ENCODE results near the gene CFAP99.
A peak's percentile ranks its signal among the peaks of the same experiment; 100 is the strongest.

Gene CFAP99

DNA sequence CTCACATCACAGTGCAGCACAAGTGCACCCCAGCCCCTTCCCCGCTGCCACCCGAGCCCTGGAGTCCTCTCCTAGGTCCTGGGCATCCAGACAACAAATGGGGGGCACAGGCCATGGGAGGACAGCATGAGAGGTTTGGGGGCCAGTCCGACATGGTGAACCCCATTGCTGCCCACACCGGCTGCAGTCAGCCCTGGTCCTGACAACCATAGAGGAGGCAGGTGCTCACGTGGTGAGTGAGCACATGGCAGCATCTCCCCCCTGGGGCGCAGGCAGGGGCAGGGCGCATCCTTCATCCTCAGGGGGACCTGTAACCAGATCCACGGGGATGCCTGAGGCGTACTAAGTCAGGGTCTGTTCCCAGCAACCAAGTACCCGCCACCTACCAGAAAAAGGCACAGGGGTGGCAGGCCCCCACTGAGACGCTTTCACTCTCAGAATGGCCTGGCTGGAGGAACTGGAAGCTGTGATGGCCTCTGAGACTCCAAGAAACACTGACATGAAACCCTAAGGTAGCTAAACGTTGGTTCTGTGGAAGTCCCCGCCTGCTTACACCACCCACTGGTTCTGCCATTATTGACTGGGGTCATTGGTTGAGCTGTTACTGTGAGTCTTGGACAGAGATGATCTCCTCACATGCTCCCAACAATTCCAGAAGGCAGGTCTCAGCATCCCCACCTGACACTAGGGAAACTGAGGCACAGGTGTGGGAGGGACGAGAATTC is 6.8 kb upstream of the CFAP99 start:
- DNase-seq (ENCODE audit: low read depth), result no peak

DNA sequence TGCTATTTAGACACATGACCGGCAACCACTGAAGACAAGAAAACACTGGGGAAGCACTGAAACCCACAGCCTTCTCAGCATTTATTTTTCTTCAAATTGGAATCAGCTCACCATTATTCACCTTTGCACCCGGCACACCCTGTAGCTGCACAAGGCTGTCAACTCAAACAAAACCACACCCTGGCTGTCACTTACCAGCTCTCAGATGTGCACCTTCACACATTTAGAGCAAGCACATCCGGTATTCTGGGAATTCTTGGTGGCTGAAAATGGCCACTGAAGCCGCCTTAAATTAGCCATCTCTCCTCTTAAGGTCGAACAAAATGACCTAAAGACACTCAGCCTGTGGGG is 6.2 kb upstream of the CFAP99 start:
- no peak for DNase-seq (ENCODE audit: low read depth)

DNA sequence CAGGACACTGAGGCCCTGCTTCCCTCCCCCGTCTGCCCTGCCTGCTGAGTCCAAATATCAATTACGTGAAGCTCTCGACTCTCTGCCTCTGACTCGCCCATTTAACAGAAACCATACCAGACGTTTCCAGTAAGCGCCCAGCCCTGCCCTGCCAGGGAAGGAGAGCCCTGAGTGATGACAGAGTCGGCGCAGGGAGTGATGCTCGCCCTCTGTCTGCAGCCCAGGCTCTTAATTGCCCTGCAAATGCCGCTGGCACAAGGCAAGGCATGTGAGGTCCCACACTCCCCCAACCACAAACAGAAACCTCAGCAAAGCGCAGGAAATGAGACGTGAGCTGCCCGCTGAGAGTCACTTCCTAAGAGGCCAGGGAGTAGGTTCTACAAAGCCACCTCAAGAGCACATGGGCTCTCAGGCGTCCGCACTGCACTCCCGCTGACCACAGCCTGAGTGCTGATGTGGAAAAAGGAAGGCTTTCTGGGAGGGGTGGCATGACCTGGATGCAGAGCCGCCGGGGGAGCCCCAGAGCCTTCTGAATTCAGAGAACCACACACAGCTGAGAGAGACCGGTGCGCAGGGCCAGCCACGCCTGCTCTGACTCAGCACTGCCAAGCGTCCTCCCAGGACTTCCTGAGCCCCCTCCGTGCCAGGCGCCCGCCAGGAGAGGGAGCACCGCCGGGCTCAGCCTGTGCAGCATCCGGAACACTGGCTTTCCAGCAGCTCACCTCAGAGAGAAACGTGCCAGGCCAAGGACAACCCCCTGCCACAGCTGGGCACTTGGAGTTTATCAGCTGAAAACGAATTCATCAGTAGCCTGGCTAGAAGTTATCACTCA is 5.7 kb upstream of the CFAP99 start:
- peak; percentile 91 for DNase-seq (ENCODE audit: low read depth)

DNA sequence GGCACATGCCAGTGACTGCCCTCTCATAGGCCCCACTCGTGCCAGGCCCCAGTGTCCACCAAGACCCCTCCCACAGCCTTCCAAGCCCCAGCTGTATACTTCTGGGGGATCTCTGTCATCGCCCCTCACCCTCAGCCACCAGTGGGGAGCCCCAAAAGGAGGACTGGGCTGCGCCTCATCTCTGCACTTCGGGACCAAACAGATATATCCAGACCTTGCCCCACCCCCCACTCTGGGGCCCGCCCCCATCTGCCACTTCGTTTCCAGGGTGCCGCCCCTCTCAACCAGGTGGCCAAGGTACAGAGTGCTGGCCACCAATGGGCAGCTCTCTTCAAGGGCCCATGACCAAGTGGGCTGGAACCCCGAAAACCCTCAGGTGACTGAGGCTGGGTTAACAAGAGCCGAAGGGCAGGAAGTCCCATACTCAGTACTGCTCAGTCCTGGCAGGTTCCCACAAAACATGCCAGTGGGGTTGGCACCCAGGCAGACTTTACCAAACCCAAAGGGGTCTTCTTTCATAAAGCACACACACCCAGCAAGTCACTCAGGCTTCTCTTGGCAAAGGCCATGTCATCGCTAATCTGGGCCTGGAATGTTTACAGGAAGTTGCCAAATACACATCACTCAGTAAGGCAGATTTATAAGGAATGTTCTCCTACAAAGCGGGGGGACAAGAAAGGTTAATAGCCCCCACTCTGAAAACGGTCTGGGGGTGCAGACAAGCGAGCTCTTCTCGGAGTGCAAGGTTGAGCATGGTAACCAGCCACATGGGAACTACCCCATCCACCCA is 4.7 kb upstream of the CFAP99 start:
- peak; percentile 40 for DNase-seq (ENCODE audit: low read depth)

DNA sequence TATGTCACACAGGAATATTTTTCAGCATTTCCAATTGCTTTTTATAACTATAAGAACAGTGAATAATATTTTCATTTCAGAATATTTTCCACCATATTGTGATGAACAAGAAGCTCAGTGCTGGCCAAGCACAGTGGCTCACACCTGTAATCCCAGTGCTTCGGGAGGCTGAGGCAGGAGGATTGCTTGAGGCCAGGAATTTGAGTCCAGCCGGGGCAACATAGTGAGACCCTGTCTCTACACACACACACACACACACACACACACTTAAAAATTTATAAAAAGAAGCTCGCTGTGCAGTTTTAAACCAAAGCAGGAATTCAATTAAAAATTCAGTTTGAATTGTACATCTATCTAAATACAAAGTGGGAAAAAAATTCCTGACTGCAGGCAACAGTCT is 3.5 kb upstream of the CFAP99 start:
- DNase-seq (ENCODE audit: low read depth), result no peak

DNA sequence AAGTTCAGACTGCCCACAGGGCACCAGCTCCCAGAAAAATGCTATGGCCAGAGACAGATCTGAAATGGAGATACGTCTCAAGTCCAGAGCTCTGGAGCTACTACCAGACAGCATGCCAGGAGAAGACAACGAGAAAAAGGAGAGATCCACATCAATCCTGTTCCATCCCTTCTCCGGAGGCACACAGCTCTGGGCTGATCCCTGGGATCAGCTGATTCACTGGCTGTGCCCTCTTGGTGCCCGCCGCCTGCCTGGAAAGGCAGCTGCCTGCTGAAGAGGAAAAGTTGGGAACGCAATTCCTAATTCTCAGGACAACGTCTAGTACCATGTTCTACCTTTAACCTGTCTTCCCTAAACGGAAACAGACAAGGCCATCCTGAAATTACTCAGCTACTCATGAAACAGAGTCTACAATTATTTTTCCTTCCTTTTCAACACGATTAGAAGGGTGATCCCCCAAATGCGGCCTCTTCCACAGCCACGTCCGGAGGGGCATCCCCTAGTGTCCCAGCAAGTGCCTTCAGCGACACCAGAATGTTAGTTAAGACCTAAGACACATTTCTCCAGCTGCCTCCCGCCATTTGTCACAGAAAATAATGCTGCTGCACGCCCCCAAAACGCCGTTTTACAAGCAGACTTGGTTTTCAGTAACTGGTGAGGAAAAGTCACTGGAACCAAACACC is 2.7 kb upstream of the CFAP99 start:
- no peak for DNase-seq (ENCODE audit: low read depth)

DNA sequence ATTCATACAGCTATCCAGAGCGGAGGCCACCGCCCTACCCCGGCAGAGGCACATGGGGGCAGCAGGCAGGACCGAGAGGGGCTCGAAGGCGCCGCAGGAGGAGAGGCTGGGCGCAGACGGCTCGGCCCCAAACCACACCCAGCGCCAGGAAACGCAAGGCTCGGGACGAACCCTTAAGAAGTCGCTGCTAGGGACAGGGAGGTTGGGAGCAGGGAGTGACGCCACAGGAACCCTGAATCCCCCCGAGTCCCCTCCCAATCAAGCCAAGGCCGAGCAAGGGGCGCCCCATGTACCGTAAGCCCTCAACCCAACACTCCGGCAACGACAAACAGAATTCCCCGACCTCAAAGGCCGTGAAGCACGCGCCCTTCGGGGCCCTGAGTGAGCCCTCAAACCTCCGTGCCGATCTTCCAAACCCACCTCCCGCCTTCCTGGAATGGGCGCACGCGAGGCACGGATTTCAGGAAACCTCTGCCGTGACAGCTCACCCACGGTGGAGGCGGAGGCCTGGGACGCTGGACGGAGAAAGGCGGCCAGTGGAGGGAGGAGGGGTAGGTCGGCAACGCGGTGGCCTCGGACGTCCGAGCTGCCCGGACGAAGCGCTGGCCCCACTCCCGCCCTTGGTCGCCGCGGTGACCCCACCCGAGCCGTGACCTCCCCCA is 2.1 kb upstream of the CFAP99 start:
- no peak for DNase-seq (ENCODE audit: low read depth)

DNA sequence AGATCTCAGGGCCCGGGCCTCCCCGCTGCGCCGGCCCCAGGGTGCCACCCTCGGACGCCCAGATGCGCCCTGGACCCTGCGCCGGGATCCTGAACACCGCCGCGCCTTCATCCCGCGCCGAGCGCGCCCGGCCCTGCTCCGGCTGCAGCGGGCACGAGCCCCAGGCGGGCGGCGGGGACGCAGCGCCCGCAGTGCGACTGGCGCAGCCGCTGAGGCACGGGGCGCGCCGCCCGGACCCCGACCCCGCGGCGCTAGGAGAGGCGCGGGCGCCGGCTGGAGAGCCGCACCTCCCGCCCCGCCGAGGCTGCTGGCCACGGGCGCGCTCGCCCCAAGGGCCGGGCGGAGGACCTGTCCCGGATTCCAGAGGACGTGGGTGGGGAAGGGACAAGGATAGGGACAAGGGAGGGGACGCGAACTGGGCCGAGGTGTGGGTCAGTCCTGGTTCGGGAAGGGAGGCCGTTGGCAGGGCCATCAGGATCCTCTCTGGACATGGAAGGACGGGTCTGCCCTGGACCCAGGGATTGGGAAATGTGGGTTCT is 1.5 kb upstream of the CFAP99 start:
- no peak for DNase-seq (ENCODE audit: low read depth)

DNA sequence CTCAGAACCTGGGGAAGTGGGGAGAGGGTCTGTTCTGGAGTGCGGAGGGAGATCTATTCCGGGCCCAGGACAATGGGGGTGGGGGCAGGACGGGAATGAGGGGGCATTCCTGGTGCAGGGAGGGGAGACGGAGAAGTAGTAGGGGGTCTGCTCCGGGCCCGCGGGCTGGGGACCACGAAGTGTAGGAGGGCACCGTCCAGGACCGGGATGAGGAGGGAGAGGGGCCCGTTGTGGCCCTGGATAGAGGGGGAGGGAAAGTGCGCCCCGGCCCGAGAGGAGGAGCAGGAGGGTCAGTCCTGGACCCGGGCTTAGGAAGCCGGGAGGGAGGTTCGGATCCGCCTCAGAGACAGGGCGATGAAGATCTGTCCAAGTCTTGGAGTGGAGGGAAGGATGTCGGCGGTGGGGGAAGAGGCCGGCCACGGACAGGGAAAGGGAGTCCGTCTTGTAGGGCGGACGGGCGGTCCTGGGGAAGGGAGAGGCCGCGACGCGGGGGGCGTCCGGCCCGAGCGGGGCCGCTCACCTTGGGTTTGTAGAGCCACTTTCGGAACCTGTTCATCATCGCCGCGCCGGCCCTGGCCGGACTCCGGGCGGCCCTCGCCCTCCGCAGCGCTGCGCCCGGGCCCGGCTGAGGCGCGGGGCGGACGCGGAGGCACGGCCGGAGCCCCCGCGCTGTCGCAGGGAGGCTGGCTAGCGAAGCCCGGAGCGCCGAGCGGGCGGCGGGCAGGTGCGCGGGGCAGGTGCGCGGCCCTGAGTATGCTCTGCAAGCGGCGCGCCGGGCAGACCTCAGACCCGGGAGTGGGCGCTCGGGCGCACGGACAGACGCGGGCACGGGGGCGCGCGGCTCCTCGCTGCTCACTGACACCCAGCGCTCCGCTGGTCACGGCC is 748 bp upstream of the CFAP99 start, which contains the start of gene ZFYVE28:
ZFYVE28 (minus strand) TSS at position 881 of the 885 bp plus-strand sequence; CDS start at position 559, 322 bp downstream.
- peak; percentile 26 for DNase-seq (ENCODE audit: low read depth)

DNA sequence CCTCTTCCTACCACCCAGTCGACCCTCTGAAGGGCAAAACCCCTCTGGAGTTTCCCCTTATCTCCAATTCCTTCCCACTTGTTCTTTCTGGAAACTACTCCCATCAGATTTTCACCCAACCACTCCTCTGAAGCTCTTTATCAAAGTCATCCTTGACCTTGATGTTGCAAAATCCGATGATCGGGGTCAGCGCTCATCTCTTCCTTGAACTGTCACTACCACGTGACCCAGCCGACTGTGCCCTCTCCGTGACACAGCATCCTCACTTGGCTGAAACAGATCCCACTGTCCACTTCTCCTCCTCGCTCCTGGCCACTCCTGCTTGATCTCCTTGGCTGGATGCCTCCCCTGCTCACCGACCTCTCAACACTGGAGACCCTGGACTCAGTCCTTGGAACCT is 1.1 kb downstream of the CFAP99 start:
- no peak for DNase-seq (ENCODE audit: low read depth)

DNA sequence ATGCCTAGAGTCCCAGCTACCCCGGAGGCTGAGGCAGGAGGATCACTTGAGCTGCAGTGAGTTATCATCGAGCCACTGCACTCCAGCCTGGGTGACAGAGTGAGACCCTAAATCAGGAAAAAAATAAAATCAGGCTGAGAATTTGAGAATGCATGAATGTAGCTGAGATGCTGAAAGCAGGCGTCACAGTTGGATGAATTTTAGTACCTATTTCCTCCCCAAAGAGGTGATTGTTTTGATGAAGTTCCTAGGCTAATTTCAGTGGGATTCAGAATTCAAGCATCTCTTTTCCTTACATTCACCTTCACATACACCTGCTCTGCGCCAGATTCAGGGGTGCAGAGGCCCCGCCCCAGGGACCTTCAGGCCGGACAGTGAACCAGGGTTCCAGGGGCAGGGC is 3.2 kb downstream of the CFAP99 start:
- DNase-seq (ENCODE audit: low read depth), result no peak

DNA sequence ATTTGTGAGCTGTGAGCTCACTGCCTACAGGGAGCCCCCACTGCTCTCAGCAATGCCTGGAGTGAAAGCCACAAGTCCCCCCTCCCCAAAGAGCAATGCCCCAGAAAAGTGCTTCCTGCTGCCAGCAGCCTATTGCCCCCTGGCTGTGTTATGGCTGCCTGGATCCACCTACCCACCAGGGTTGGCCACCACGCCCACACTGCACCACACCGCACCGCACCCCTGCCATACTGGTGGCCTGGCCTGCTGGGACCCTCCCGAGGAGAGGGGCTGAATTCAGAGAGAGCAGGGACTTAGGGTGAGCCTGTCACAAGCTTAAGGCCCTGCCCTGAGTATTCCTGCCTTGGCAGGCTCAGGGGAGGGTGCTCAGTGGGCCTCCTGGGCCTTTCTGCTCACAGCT is 4.3 kb downstream of the CFAP99 start:
- DNase-seq (ENCODE audit: low read depth), result no peak

DNA sequence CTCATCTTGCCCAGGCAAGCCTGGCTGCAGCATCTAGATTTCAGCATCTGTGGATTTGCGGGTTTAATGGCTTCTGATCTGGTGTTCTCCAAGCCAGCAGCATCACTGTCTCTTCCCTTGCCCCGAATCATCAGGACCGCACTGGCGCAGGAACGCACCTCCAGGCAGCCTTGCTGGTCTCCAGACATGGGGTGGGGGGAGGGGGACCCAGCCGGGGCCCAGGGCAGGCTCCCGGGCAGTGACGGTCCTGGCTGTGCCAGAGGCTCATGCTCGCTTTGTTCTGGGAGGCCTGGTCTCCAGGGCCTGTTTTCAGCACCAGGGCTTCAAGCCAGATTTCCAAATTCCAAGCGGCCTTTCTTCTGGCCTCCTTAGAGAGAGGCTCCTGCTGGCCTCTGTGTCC is 4.9 kb downstream of the CFAP99 start:
- DNase-seq (ENCODE audit: low read depth), result no peak

DNA sequence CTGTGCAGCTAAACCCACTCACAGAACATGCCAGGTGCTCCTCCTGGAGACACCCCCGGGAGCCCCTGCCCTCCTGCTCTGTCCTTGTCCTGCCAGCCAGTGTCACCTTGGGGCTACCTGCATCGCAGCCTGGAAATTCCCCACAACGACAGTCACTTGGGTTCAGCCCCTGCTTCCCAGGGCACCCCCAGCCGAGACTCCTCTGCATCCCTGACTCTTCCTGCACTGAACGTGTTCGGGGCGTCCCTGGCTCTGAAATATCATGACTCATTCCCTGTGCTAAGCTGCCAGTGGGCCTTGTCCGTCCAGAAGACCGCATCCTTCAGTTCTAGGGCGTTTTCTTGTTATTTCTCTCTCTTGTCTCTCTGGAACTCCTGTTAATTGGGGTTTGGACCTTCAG is 5.8 kb downstream of the CFAP99 start:
- DNase-seq (ENCODE audit: low read depth), result no peak

DNA sequence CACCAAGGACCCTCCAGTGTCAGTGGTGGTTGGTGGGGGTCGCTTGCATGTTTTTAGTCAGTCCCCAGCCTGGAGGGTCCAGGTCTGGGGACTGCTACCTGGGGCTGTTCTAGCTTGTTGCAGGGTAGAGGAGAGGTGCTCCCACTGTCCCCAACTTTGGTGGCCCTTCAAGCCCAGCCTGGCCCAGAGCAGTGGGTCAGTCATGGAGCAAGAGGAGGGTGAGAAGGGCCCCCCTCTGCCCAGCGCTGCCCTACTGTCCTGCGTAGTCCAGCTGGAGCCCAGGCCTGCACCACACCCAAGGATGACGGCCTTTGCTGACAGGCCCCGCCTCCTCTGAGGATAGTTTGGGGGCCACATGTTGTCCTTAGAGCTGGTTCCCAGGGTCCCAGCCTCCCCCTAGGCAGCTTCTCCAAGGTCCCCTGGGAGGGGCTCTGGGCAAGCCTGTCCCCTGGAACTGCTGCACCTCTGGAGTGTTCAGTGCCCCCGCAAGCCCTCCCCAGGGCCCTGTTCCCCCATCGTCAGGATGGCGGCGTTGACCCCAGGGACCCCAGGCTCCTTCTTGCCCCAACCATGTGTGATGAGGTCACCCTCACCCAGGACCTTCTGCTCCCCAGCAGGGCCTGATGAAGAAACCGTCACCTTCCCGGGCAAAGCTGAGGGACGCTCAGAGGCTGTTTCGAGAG is 6.8 kb downstream of the CFAP99 start:
- no peak for DNase-seq (ENCODE audit: low read depth)

DNA sequence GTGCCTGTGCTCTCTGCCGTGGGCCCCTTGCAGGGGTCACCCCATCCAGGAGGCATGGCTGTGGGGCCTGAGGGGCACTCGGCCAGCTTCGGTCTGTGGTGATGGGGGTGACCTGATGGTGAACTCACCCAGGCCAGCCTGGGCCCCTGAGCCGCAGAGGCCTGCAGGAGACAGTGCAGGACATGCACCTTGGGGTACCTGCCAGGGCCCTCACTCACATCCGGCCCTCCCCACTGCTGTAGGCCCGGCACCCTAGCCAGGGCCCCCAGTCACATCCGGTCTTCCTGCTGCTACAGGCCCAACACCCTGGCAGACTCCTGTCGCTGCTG is 7.3 kb downstream of the CFAP99 start:
- no peak for DNase-seq (ENCODE audit: low read depth)

DNA sequence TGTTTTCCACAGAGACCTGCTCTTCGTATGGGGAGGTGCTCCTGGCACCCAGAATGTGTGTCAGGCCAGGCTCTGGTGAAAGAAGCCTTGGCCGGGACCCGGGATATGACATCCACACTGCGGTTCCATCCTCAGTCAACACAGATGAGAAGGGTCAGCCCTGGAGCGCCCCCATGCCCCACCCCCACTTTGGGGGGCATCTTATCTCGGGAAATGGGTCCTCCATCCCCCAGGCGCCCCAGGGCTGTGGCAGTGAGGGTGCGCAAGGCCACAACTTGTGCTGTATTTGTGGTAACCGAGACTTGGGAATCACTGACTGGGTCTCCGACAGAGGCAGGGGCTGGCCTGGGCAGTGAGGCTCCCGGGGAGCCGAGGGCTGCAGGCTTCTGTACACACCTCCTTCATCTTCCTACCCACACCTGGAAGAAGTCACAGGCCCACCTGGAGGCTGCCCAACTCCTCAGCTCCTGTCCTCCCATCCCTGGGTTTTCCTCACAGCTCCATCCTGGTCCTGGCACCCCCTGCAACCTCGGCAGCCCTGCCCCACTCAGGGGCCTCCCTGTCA is 8.0 kb downstream of the CFAP99 start:
- no peak for DNase-seq (ENCODE audit: low read depth)

DNA sequence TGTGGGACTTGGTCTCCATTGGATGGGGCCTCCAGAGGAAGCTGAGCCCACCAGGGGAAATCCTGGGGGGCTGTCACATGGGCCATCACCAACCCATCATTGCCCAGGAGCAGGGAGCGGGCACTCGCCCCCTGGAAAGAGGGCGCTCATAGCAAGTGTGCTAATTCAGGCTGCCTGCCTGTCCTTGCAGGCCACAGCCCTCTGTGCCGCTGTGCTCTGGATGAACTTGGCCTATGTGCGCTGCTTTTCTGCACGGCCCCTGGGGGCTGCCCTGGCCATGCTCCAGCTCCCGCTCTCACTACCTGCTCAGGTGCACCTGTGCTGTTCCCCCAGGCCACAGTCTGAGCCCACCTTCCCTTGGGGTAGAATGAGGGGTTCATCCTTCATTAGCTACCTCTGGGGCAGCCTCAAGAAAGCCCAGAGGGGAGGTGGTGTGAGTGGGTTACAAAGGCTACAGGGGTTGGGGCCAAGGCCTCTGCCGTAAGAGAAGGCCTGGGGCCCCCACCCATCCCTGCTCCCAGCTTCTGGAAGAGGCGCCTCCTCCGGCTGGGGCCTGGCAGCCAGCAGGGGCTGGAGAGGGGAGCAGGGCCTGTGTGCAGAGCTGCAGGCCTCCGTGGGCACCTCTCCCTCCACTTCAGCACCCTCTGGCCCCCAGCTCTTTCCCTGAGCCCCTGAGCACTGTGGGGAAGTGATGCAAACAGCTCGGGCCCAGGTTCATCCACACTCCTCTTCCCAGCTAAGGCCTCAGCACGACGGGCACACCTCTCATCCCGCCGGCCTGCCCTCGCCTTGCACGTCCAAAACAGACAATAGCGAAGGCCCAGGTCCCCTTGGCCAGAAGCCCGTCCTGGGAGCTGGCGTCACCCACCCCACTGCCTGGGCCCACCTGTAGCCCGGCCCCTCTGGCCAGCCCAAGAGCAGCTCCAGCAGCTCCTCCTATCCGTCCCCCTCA is 8.9 kb downstream of the CFAP99 start:
- no peak for DNase-seq (ENCODE audit: low read depth)
